Hepatocyte (in vitro differentiated cells): ENCODE data around the gene CLIC4. TPM values are rescaled to one million over a fixed set of nuclear protein-coding genes. Genes with fewer than 3 reads are reported as not detected.
"Not testable (repeated sequence)": the region's sequence is repeated elsewhere in the genome, so short reads cannot be mapped to it uniquely, and the experiment has no call there.

Source experiments
- DNase-seq: peaks from one replicate; pipeline ENCODE4 v3.0.0-alpha.2; 2016; ENCODE audit warnings: low spot score
- H2AFZ ChIP-seq: fragments of 200-600 bp; sonication (generic); 2 replicates; pipeline ENCODE4 v1.6.0; 2016; ENCODE audit warnings: antibody characterized with exemption, mild to moderate bottlenecking
- H3K27ac ChIP-seq: fragments of 200-600 bp; sonication (generic); 2 replicates; pipeline ENCODE4 v1.5.1; 2016; ENCODE audit warnings: mild to moderate bottlenecking
- H3K27me3 ChIP-seq: fragments of 200-600 bp; sonication (generic); 2 replicates; pipeline ENCODE4 v1.6.1; 2016
- H3K36me3 ChIP-seq: fragments of 200-600 bp; sonication (generic); replicated peaks from 2 replicates; pipeline ENCODE4 v1.5.1; 2016; ENCODE audit warnings: low read depth; ENCODE audit not compliant: insufficient read depth
- H3K4me1 ChIP-seq: fragments of 200-600 bp; sonication (generic); 2 replicates; pipeline ENCODE4 v1.5.1; 2016; ENCODE audit warnings: mild to moderate bottlenecking, moderate library complexity; ENCODE audit not compliant: insufficient read depth
- H3K4me2 ChIP-seq: fragments of 200-600 bp; sonication (generic); 2 replicates; pipeline ENCODE4 v1.6.0; 2016
- H3K4me3 ChIP-seq: fragments of 200-600 bp; sonication (generic); 2 replicates; pipeline ENCODE4 v1.5.1; 2016; ENCODE audit warnings: mild to moderate bottlenecking
- H3K79me2 ChIP-seq: fragments of 200-600 bp; sonication (generic); 2 replicates; pipeline ENCODE4 v1.6.0; 2017; ENCODE audit warnings: mild to moderate bottlenecking
- H3K9me2 ChIP-seq: fragments of 200-600 bp; sonication (generic); replicated peaks from 2 replicates; pipeline ENCODE4 v1.6.0; 2017; ENCODE audit warnings: mild to moderate bottlenecking; ENCODE audit not compliant: insufficient read depth
- H3K9me3 ChIP-seq: fragments of 200-600 bp; sonication (generic); 2 replicates; pipeline ENCODE4 v1.5.1; 2016; ENCODE audit warnings: low read depth, mild to moderate bottlenecking
- H4K20me1 ChIP-seq: fragments of 200-600 bp; sonication (generic); 2 replicates; pipeline ENCODE4 v1.6.0; 2016; ENCODE audit warnings: mild to moderate bottlenecking; ENCODE audit not compliant: insufficient read depth, poor library complexity, severe bottlenecking
- CTCF ChIP-seq: fragments of 200-600 bp; sonication (generic); IDR thresholded peaks from 2 replicates; pipeline ENCODE4 v1.5.1; 2016; ENCODE audit warnings: antibody characterized with exemption, mild to moderate bottlenecking; ENCODE audit not compliant: poor library complexity
- EZH2 ChIP-seq: fragments of 200-600 bp; sonication (generic); IDR thresholded peaks from 2 replicates; pipeline ENCODE4 v1.6.1; 2016; ENCODE audit warnings: antibody characterized with exemption, mild to moderate bottlenecking, borderline replicate concordance
- EZH2phosphoT487 ChIP-seq: fragments of 200-600 bp; sonication (generic); IDR thresholded peaks from one replicate; pipeline ENCODE4 v1.6.1; 2018; ENCODE audit warnings: antibody characterized with exemption, mild to moderate bottlenecking, low read depth, moderate library complexity; ENCODE audit not compliant: unreplicated experiment, severe bottlenecking
- WGBS: methylation state at CpG from one replicate; pipeline ENCODE4 v1.1.6; 2016; ENCODE audit warnings: low lambda C conversion rate; ENCODE audit errors: missing lambda C conversion rate; 5-methylcytosine and 5-hydroxymethylcytosine counted together
- polyA plus RNA-seq: library from polyadenylated mRNA; unstranded; fragments of >200 nt; fragmentation: Nextera tagmentation; extraction: Ambion mirVana; gene quantifications from 2 replicates; pipeline ENCODE4 v1.2.1, GENCODE V29; 2016
- total RNA-seq: library from RNA; depleted of rRNA; stranded (reverse); fragments of >200 nt; gene quantifications from 2 replicates; pipeline ENCODE4 v1.2.3, GENCODE V29; 2014

The CLIC4 gene
- total and polyA plus RNA-seq, 2 experiments from 2014 or later, result 146 to 259 TPM

GRCh38 chr1:24754229-24754628 is 9.0 kb downstream of the CLIC4 start:
- no peaks in the 10 kb centered on the region for H3K9me3 ChIP-seq
- peaks cover 100% of the 10 kb centered on the region for H3K79me2 ChIP-seq
- H3K27me3 ChIP-seq, result no peaks in the 10 kb centered on the region
- H2AFZ ChIP-seq, result no peak overlapping the region
- DNase-seq, result no peak
- H4K20me1 ChIP-seq, result peaks cover 93% of the 10 kb centered on the region
- no peaks in the 10 kb centered on the region for H3K36me3 ChIP-seq
- H3K27ac ChIP-seq, result no peak overlapping the region
- peaks cover 7% of the 10 kb centered on the region for H3K4me1 ChIP-seq
- TF ChIP-seq EZH2phosphoT487 (no peak), CTCF (no peak)
- H3K4me3 ChIP-seq, result no peak overlapping the region
- no peaks in the 10 kb centered on the region for H3K9me2 ChIP-seq
- no peak overlapping the region for H3K4me2 ChIP-seq
- 85% methylated on average over 5 of the region's 5 CpGs for WGBS

GRCh38 chr1:24755323-24755722 is 10.1 kb downstream of the CLIC4 start:
- 94% methylated on average over 6 of the region's 6 CpGs for WGBS
- H3K4me1 ChIP-seq, H3K4me2 ChIP-seq, H2AFZ ChIP-seq, H3K4me3 ChIP-seq, DNase-seq, H3K9me2 ChIP-seq, H3K9me3 ChIP-seq, H3K36me3 ChIP-seq, H3K27ac ChIP-seq, H3K27me3 ChIP-seq: not testable (repeated sequence)
- peaks cover 100% of the 10 kb centered on the region for H3K79me2 ChIP-seq
- peaks cover 92% of the 10 kb centered on the region for H4K20me1 ChIP-seq

GRCh38 chr1:24756395-24756794 is 11.1 kb downstream of the CLIC4 start:
- H3K4me3 ChIP-seq, result no peak overlapping the region
- H3K9me2 ChIP-seq, result no peaks in the 10 kb centered on the region
- peaks cover 100% of the 10 kb centered on the region for H3K79me2 ChIP-seq
- TF ChIP-seq EZH2 (no peak), CTCF (no peak), EZH2phosphoT487 (no peak)
- no peaks in the 10 kb centered on the region for H3K36me3 ChIP-seq
- peaks cover 7% of the 10 kb centered on the region for H3K4me1 ChIP-seq
- 94% methylated on average over 2 of the region's 2 CpGs for WGBS
- no peak for DNase-seq
- no peaks in the 10 kb centered on the region for H3K9me3 ChIP-seq
- no peak overlapping the region for H3K4me2 ChIP-seq
- H4K20me1 ChIP-seq, result peaks cover 91% of the 10 kb centered on the region
- H2AFZ ChIP-seq, result no peak overlapping the region
- no peaks in the 10 kb centered on the region for H3K27me3 ChIP-seq
- no peak overlapping the region for H3K27ac ChIP-seq

- peaks cover 100% of the 10 kb centered on the region for H3K79me2 ChIP-seq
- H3K4me3 ChIP-seq, result no peak overlapping the region
- H3K4me2 ChIP-seq, result no peak overlapping the region
- H3K9me2 ChIP-seq, result no peaks in the 10 kb centered on the region
- no peaks in the 10 kb centered on the region for H3K9me3 ChIP-seq
- WGBS, result 97% methylated on average over 5 of the region's 5 CpGs
- DNase-seq, result no peak
- no peak overlapping the region for H3K27ac ChIP-seq
- H4K20me1 ChIP-seq, result peaks cover 88% of the 10 kb centered on the region
- TF ChIP-seq CTCF (no peak), EZH2phosphoT487 (no peak), EZH2 (no peak)
- H3K27me3 ChIP-seq, result no peaks in the 10 kb centered on the region
- H2AFZ ChIP-seq, result no peak overlapping the region
- H3K36me3 ChIP-seq, result no peaks in the 10 kb centered on the region
- peaks cover under 1% of the 10 kb centered on the region for H3K4me1 ChIP-seq
These were observed 14.2 kb downstream of the CLIC4 start for GRCh38 chr1:24759492-24759891.
